HG03039 (cell line): ENCODE data around the gene CDK14.

ENCODE experiments used
- ATAC-seq: cut with Tn5 transposase; IDR thresholded peaks from one replicate; pipeline ENCODE4 v1.9.1; 2021; ENCODE audit warnings: mild to moderate bottlenecking, moderate library complexity; ENCODE audit not compliant: unreplicated experiment

The CDK14 gene

DNA sequence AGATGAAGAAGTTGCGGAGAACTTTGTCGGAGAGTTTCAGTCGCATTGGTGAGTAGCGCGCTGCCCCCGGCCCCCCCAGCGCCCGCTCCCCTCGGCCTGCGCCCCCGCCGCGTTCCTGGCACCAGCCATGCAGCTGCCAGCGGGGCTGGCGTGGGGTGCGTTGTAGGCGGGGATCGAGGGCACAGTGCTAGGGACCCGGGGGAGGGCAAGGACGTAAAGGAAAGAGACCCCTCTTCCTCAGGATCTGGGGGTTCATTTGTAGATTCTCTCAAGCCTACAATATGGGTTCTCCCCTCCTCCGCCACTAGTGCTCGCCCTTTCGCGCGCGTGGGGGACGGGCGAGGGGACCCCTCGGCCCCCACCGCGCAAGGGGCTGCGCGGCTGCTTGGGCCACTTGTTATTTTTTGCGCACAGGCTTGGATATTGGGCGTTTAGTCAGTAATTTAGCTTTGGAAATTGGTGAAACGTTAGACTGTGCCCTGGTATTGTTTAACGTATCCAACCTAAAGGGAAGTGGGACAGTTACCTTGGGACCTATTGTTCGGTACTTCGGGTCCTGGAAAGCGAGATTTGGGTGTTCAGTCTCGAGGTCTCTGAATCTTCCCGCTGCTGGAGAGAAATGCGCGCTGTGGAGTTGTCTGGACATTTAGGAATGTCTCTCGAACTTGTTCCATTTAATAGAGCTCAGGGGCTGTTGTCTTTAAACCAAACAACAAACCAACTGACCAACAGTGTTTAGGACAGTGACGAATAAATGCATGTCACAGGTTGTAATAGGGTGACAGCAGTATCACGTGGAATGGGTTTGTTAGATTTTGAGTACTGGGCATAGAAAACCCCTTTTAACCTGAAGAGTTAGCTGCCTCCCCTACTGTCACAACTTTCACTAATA, 796 bp downstream of the CDK14 start:
- ATAC-seq, result peak; percentile 27

DNA sequence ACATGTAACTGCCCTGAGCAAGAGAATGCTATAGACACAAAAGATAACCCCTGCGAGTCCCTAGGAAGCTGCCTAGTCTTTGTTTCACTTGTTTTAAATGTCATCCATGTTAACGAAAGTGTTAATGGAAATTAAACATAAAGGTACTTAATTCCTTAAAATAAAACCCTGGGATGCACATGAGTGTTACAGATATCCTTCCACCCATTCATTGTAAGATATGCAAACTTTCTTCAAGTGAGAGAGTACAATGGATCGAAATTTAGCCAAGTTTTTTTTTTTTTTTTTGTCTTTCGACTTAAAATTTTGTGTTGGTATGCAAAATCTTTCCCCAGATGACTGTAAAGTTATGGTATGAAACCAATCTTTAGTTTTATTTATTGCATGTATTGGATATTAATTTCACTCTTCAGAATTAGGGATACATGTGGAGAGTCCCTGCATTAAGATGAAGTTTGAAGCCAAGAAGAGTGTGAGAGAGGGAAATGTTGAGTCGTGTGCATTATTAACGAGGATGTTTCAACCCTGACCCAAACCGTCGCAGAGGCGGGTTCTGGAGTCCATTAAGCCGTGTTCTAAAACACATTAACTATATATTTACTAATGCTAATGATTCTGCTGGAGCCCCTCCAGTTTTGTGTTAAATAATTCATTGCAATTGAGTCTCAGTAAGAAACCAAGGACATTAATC, 1.6 kb downstream of the CDK14 start:
- ATAC-seq, result no peak

- ATAC-seq, result no peak
Measured at GRCh38 chr7:90599038-90599437, 2.9 kb downstream of the CDK14 start.

DNA sequence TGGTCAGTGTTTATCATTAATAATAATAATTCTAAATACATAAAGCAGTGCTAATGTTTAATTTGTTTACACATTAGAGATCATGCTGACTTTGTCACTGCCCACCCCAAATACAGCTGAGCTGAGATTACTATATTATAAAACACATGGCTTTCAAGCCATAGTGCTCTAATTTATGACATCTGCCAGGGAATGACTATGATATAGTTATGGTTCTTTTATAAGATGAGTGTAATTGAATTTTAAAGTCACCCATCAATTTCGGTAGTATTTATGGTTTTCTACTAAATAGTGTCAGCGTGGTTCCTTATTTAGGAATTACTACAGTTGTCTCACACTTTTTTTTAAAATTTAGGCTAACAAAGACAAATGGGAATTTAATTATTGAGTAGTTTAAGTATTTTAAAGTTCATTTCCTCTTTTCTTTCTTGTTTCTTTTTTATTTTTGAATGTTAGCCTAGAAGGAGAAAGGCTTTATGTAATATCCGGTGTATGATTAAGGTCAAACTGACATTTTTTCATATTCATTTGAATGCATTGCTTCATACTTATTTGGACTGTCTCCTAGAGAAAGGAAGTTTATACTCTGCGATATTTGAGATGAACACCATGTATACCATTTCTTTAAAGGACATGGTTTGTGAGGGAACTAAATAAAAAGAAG, 3.9 kb downstream of the CDK14 start:
- ATAC-seq, result no peak

DNA sequence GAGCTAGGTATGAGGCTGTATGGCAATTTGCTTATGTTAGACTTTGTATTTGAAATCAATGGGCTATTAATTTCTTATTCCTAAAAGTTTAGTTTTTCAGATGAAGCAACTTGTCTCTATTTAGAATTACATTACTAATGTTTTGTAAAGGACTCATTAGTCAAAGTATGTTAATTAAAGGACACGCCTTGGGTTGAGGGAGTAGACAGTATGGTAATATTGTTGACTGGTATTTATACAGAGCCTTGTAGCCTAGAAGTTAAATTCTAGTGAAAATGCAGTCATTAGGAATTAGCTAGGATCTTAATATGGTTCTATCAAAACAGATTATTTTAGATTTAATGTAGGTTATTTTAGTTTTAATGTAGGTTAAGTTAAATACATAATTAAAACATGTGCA, 6.2 kb downstream of the CDK14 start:
- no peak for ATAC-seq

DNA sequence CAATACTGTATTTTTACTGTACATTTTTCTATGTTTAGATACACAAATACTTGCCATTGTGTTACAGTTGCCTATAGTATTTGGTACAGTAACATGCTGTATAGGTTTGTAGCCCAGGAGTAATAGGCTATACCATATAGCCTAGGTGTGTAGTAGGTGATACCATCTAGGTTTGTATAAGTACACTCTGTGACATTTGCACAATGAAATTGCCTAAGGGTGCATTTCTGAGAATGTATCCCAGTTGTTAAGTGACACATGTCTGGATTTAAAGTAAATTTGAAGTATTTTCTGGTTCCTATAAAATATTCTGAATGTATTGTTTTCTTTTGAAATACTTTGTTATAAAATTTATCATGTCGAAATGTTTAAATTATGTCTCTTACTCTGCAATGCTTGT, 7.2 kb downstream of the CDK14 start:
- no peak for ATAC-seq

- ATAC-seq, result no peak
Measured at GRCh38 chr7:90604383-90604782, 8.3 kb downstream of the CDK14 start.

DNA sequence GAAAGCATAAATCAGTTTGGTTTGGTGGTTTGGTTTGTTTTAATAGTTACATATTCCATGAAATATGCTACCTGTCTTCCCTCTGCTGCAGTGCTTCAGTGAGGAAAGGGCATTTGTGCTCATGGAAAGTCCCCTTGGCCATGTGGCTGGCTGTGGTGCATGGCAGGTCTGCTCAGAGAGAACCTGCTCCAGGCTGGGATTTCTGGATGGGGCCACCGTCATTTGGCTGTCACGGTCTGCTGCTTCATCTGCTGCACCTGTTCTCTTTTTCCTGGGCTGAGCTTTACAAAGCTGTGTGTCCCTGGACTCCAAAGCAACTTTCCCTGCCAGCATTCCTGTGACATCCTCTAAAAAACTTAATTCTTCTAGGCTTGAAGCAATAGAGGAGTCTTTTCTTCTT, 8.9 kb downstream of the CDK14 start:
- peak; percentile 69 for ATAC-seq

DNA sequence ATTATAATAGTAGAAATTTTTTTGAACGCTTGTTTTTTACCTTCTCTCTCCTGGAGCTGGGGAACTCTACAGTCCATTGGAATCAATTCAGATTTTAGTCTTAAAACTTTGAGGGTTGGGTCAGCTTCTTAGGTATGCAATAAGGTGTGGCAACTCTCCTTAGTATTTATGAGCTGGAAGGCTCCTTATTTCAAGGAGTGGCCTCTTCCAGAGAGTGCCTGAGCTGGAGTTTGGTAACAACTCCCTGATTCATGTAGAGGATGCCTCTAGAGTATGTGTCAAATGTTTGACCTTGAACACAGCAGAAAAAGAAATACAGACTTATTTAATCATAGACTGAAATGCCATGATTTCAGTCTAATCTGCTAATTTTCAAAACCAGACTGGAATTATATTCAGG, 11.1 kb downstream of the CDK14 start:
- ATAC-seq, result no peak

DNA sequence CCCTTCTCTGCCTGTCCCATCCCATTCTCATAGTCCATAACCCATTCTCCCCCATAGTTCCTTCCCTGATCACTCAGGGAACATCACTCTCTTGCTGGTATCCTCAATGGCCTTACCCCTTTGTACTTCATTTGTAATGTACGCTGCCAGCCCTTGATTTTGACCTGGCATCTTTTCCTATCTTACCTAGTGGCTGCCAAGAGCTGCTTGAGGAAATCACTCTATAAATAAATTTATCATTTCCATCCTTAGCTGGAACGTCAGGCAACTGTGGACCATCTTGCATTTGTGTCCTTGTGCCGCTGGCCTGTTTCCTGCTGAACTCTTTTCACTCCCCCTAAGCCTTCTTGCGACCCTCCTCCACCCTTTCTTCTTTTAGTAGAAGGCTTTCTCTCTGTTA, 14.0 kb downstream of the CDK14 start:
- ATAC-seq, result no peak

DNA sequence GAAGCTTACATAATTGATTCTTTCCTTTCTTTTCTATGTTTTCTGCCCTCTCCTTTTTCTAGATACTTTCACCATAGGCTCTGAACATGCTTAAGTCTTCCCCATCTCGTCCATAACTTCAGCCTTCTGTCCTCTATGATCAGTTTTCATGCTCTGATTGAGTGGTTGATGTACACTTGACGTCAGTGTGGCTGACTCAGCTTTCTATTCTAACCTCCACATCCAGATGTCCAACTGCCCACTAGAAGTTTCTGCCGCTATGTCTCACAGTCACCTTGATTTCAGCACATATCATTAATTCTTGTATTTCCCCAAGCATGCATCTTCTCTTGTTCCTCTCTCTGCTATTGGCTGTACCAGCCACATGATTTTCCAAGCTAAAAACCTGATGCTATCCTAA, 15.0 kb downstream of the CDK14 start:
- ATAC-seq, result no peak

DNA sequence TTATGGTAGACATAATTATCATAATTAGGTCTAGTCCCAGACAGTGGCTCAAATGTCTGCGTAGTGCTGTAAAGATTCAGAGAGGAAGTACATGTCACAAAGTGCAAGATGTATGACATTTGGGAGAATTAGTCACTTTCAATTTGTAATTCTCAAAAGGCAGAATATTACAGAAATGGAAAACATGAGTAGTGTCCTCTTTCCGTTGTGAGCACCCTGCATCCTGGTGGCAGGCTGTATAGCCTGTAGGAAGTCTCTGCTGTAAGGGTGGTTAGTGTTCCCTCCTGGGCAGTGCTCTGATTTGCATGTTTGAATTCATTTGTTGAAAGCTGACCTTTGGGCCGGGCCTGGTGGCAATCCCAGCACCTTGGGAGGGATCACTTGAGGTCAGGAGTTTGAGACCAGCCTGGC, 17.0 kb downstream of the CDK14 start:
- peak; percentile 86 for ATAC-seq

- ATAC-seq, result no peak
Measured at GRCh38 chr7:90617442-90617841, 21.3 kb downstream of the CDK14 start.

DNA sequence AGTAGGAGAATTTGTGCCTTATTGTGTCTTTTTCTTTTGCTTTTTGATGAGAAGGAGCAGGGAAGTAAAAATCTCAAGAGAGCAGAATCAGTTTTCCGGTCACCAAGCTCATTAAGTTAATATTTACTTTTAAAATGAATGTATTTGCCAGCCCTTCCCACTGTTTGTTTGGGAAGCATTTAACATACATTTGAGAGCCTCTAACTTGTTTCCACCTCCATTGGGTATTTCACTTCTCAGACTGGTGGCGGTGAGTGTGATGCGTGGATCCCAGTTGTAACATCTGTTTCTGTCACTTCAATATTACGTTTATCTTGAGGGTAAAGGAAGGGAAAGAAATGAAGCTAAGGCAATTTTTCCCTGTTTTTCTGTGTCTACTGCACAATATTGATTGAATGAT, 22.8 kb downstream of the CDK14 start:
- no peak for ATAC-seq

DNA sequence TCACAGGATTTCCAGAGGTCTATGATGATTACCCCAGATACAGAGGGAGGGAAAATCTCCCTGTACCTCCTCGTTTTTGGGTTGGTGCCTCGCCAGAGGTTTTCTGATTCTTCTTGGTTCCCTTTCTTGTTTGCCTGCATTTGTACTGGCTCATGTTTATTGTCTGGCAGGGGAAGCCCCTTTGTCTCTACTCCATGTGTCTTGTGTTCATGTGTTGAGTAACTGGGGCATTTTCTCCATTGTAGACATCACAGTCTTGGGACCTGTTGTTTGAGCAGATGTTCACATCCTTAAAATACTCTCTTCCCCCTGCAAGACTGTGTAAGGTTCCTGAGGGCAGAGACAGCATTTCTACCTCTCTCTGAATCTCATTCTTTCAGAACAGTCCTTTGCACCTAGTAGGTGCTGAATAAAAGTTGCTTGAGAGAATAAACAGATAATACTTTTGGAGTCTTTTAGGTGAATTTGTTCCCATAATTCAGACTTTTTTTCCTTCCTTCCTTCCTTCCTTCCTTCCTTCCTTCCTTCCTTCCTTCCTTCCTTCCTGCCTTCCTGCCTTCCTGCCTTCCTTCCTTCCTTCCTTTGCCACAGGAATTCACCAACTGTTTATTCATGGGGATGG, 25.1 kb downstream of the CDK14 start:
- peak; percentile 94 for ATAC-seq

GRCh38 chr7:90621747-90622140, 25.6 kb downstream of the CDK14 start:
- no peak for ATAC-seq

DNA sequence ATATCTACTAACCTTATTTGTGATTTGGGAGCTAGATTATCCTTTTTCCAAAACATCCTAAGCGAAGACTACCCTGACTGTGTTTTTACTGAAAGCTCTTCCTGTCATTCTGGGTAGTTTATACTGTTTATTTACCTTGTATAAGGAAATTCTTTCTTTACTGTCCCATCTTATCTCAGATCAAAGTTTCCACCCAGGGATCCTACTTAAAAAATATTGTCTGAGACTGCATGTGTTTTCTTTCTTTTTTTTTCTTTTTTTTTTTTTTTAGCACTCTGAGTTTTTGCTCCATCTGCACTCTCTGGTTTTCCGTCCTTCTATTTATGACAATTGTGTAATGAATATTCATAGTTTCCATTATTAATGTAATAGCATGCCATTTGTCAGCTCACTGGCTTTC, 26.5 kb downstream of the CDK14 start:
- ATAC-seq, result no peak

GRCh38 chr7:90624225-90624911, 28.2 kb downstream of the CDK14 start:
- no peak for ATAC-seq

GRCh38 chr7:90625051-90625450, 28.9 kb downstream of the CDK14 start:
- no peak for ATAC-seq

DNA sequence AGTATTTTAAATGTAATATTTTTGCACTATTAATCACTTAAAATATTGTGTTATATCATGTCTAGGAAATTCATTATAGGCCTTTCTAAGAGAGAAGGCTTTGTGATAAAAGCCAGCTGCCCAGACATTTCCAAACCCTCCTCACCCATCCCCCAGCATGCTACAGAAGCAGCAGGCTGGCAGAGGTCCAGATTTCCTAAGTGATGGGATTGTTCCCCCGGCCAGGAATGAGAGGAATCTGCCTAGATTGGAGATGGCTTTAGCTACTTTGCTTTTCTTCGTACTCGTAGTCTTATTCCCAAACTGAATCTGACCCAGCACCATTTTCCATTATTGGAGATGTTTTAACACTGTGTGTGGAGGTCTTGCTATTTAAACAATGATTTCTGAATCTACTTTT, 29.4 kb downstream of the CDK14 start:
- ATAC-seq, result no peak

DNA sequence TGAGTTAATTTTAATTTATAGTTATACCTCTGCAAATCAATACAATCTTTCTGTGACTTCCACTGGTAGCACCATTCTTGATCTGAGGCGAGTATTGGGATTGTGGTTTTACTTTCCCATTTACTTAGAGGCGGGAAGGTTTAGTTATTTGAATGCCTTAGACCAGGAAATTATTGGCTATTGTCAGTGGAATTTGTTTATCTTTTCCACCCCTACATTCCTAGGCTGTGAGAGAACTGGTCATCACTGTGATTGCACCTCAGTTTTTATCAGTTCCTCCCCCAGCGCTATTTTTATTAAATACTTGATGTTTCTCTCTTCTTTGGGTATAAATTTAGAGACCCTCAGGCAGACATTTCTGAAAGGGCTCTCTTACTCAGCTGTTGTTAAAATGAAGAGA, 29.9 kb downstream of the CDK14 start:
- no peak for ATAC-seq
